GM12878 (cell line): ENCODE data around the gene SAMD3. TPM values are rescaled to one million over a fixed set of nuclear protein-coding genes. Genes with fewer than 3 reads are reported as not detected.
"Not testable (repeated sequence)": the region's sequence is repeated elsewhere in the genome, so short reads cannot be mapped to it uniquely, and the experiment has no call there.

Experiments
- ATAC-seq: fragments of 200-7000 bp; cut with Tn5 transposase; 3 replicates; pipeline ENCODE4 v1.9.1; 2020; ENCODE audit warnings: mild to moderate bottlenecking, moderate library complexity
- BruUV-seq: library from RNA; stranded (reverse); fragments of 400-500 nt; replicated peaks from 2 replicates; lab custom pipeline; 2021; lab: Mats Ljungman, UMichigan
- CTCF ChIA-PET: fragments of 300-600 bp; sonication (Branson Sonifier 250); formaldehyde crosslinking; extraction: SDS; loops from one replicate; lab custom pipeline; 2021; ENCODE audit warnings: inconsistent platforms; lab: Yijun Ruan, JAX
- POLR2A ChIA-PET: fragments of 350-600 bp; formaldehyde crosslinking; extraction: SDS; loops from one replicate; lab custom pipeline; 2021; ENCODE audit warnings: inconsistent platforms; lab: Charles Lee
- RAD21 ChIA-PET: fragments of 300-600 bp; sonication (Branson Sonifier 250); formaldehyde crosslinking; loops from one replicate; lab custom pipeline; 2023; ENCODE audit warnings: antibody characterized with exemption; ENCODE audit not compliant: unreplicated experiment; lab: Charles Lee
- SMC1A ChIA-PET: fragments of 300-600 bp; sonication (Branson Sonifier 250); formaldehyde crosslinking; loops from one replicate; lab custom pipeline; 2023; ENCODE audit not compliant: unreplicated experiment, uncharacterized antibody; lab: Charles Lee
- DNase-seq: peaks from one replicate; pipeline ENCODE4 v3.0.0-alpha.2; 2011; ENCODE audit warnings: low read depth, low spot score
- FAIRE-seq: peaks from 3 replicates; lab custom pipeline; 2011; peaks lifted over from hg19 to GRCh38; lab: Jason Lieb, UNC
- H2AFZ ChIP-seq: 2 replicates; pipeline ENCODE4 v1.6.0; 2011; ENCODE audit warnings: low read depth, low read length, control low read depth; ENCODE audit not compliant: control insufficient read depth
- H3K27ac ChIP-seq: 2 replicates; pipeline ENCODE4 v1.5.1; 2011; ENCODE audit warnings: control low read depth; ENCODE audit not compliant: control insufficient read depth, insufficient read depth
- H3K27me3 ChIP-seq, 2 experiments: replicated peaks in 1 of 2; 2 replicates each; pipeline versions ENCODE4 v1.6.0 to v1.6.1; 2011; ENCODE audit warnings: low read length in 1 of 2; ENCODE audit not compliant: control insufficient read depth in 2 of 2, insufficient read depth in 2 of 2
- H3K36me3 ChIP-seq, 2 experiments: 2 replicates each; pipeline ENCODE4 v1.5.1; 2011; ENCODE audit warnings: low read length in 1 of 2; ENCODE audit not compliant: control insufficient read depth in 2 of 2, insufficient read depth in 2 of 2
- H3K4me1 ChIP-seq: 2 replicates; pipeline ENCODE4 v1.6.1; 2011; ENCODE audit warnings: mild to moderate bottlenecking, low read length, moderate library complexity, mixed read lengths; ENCODE audit not compliant: control insufficient read depth, insufficient read depth
- H3K4me2 ChIP-seq: 2 replicates; pipeline ENCODE4 v1.6.0; 2011; ENCODE audit warnings: control low read depth; ENCODE audit not compliant: control insufficient read depth, insufficient read depth
- H3K4me3 ChIP-seq: fragments of 200-600 bp; sonication (generic); 2 replicates; pipeline ENCODE4 v1.5.1; 2016
- H3K79me2 ChIP-seq: 2 replicates; pipeline ENCODE4 v1.6.0; 2011; ENCODE audit warnings: low read length; ENCODE audit not compliant: control insufficient read depth, insufficient read depth
- H3K9ac ChIP-seq: 2 replicates; pipeline ENCODE4 v1.8.0; 2011; ENCODE audit warnings: low read length, control low read depth, mixed read lengths; ENCODE audit not compliant: control insufficient read depth, insufficient read depth
- H3K9me3 ChIP-seq: replicated peaks from 3 replicates; pipeline ENCODE4 v1.5.1; 2011; ENCODE audit warnings: mild to moderate bottlenecking, low read length; ENCODE audit not compliant: control insufficient read depth, insufficient read depth
- H4K20me1 ChIP-seq: 2 replicates; pipeline ENCODE4 v1.6.0; 2011; ENCODE audit not compliant: control insufficient read depth, insufficient read depth
- SIN3A ChIP-seq: IDR thresholded peaks from 2 replicates; pipeline ENCODE4 v1.6.1; 2012; ENCODE audit warnings: low read depth, low read length, improper control_type of control experiment
- TCF3 ChIP-seq: IDR thresholded peaks from 2 replicates; pipeline ENCODE4 v1.6.1; 2012; ENCODE audit warnings: low read depth, mild to moderate bottlenecking, low read length, borderline replicate concordance; ENCODE audit not compliant: insufficient read depth
- WGBS: methylation state at CpG from one replicate; pipeline ENCODE4 v1.1.6; 2016; ENCODE audit warnings: low lambda C conversion rate; ENCODE audit not compliant: insufficient replicate concordance, insufficient coverage; ENCODE audit errors: missing lambda C conversion rate; 5-methylcytosine and 5-hydroxymethylcytosine counted together
- in situ Hi-C: fragments of 300-500 bp; cut with MboI; formaldehyde crosslinking; loops from 9 replicates; pipeline ENCODE4 v1.14.3; 2018; ENCODE audit warnings: mixed read lengths
- intact Hi-C: fragments of 100-400 bp; cut with micrococcal nuclease; formaldehyde crosslinking; loops from one replicate; pipeline ENCODE4 v1.14.2; 2022; ENCODE audit not compliant: unreplicated experiment
- polyA plus RNA-seq, 11 experiments: library from polyadenylated mRNA; depleted of rRNA in 4 of 11; unstranded in 6 of 11; stranded (reverse) in 5 of 11; fragments of >200 nt; fragmentation: Nextera tagmentation in 4 of 11; fragmentation: Illumina TruSeq in 1 of 11; extraction: Ambion mirVana in 4 of 11; extraction: Trizol in 1 of 11; gene quantifications; 1 replicate in 1 of 11; 2 replicates in 10 of 11; pipeline versions ENCODE4 v1.2.1 to v1.2.3, GENCODE V29; 2011 to 2016; ENCODE audit warnings: inconsistent platforms in 2 of 11, missing spikeins in 2 of 11, low read depth in 1 of 11
- total RNA-seq, 4 experiments: library from RNA; depleted of rRNA in 3 of 4; stranded (reverse); fragments of >200 nt in 3 of 4; fragmentation: Illumina TruSeq in 1 of 4; extraction: Trizol in 1 of 4; gene quantifications; 2 replicates each; pipeline versions ENCODE4 v1.2.1 to v1.2.3, GENCODE V29; 2013 to 2021
- TF ChIP-seq, protein P1 (sequence below): fragments of 450-650 bp; IDR thresholded peaks from 2 replicates; pipeline ENCODE4 v1.6.1; 2017; ENCODE audit warnings: mild to moderate bottlenecking, low read depth, inconsistent platforms; ENCODE audit not compliant: poor library complexity, severe bottlenecking

SAMD3 gene
- total and polyA plus RNA-seq, 10 of the 15 experiments (the other 5 are each of a cell fraction or from before 2014, with no cell fraction given) = 0.04 to 2.3 (median 0.39) TPM; not detected in 2

DNA sequence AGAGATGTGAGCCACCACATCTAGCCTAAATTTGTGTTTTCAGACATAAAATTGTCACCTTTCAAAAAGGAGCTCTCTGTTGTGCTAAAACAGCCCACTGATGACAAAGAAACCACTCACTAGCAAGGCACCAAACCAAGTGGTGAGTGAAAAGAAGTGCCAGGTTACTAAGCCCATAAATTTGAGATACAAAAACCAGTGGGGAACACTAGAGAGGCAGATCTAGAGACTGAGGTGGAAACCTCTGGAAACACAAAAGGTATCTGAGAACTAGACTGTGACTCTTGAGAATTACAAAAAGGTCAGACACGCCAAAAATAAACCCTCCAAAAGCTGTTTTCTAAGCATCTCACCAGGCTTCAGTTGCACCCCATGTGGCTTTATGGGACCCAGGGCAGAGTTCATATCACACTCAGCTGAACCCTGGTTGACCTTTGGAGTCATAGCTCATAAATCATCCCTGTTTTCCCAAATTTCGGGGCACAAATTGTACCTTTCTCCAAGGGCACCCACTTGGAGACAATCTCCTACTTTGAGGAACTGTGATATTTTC lies 24.2 kb downstream of the SAMD3 start:
- no peak for ATAC-seq

GRCh38 chr6:130197816-130198482 lies 24.8 kb downstream of the SAMD3 start:
- ATAC-seq, H2AFZ ChIP-seq, H3K4me3 ChIP-seq, intact Hi-C loops, in situ Hi-C loops, H3K36me3 ChIP-seq, H3K4me2 ChIP-seq, H3K27me3 ChIP-seq, CTCF ChIA-PET, H3K27ac ChIP-seq, H3K9me3 ChIP-seq, BruUV-seq, DNase-seq, H4K20me1 ChIP-seq, H3K79me2 ChIP-seq, H3K4me1 ChIP-seq, H3K9ac ChIP-seq, RAD21 ChIA-PET, FAIRE-seq: not testable (repeated sequence)
- POLR2A ChIA-PET = interaction anchor here (1.0 kb wide), 1 partner anchor 12 kb away, joined by 4 read pairs; no protein-coding TSS in a partner anchor
- 75% methylated on average over 9 of the region's 9 CpGs for WGBS
- SMC1A ChIA-PET = interaction anchor here (1.5 kb wide), 1 partner anchor 11 kb away, joined by 3 read pairs; no protein-coding TSS in a partner anchor

More for the DNA sequence above, 24.2 kb downstream of the SAMD3 start:
- CTCF ChIA-PET = no interaction called here
- H3K36me3 ChIP-seq = no peaks in the 10 kb centered on the region
- H2AFZ ChIP-seq = no peak overlapping the region
- H4K20me1 ChIP-seq = no peaks in the 10 kb centered on the region
- H3K79me2 ChIP-seq = no peaks in the 10 kb centered on the region
- no peak overlapping the region for H3K4me3 ChIP-seq
- RAD21 ChIA-PET = no interaction called here
- no peaks in the 10 kb centered on the region for H3K9me3 ChIP-seq
- no TSS peak for BruUV-seq
- POLR2A ChIA-PET = interaction anchor here (1.0 kb wide), 1 partner anchor 11 kb away, joined by 4 read pairs; no protein-coding TSS in a partner anchor
- intact Hi-C loops = no loop called here
- no peak overlapping the region for H3K27ac ChIP-seq
- in situ Hi-C loops = no loop called here
- H3K9ac ChIP-seq = no peak overlapping the region
- SMC1A ChIA-PET = interaction anchor here (1.5 kb wide), 1 partner anchor 11 kb away, joined by 3 read pairs; no protein-coding TSS in a partner anchor
- no peak for FAIRE-seq
- no peak for DNase-seq
- no peaks in the 10 kb centered on the region for H3K27me3 ChIP-seq
- WGBS = 57% methylated on average over 2 of the region's 2 CpGs
- H3K4me1 ChIP-seq = peaks cover 8% of the 10 kb centered on the region
- TF ChIP-seq, protein P1, sequence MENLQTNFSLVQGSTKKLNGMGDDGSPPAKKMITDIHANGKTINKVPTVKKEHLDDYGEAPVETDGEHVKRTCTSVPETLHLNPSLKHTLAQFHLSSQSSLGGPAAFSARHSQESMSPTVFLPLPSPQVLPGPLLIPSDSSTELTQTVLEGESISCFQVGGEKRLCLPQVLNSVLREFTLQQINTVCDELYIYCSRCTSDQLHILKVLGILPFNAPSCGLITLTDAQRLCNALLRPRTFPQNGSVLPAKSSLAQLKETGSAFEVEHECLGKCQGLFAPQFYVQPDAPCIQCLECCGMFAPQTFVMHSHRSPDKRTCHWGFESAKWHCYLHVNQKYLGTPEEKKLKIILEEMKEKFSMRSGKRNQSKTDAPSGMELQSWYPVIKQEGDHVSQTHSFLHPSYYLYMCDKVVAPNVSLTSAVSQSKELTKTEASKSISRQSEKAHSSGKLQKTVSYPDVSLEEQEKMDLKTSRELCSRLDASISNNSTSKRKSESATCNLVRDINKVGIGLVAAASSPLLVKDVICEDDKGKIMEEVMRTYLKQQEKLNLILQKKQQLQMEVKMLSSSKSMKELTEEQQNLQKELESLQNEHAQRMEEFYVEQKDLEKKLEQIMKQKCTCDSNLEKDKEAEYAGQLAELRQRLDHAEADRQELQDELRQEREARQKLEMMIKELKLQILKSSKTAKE = no peak
- TF ChIP-seq SIN3A (no peak), TCF3 (no peak)
- H3K4me2 ChIP-seq = no peak overlapping the region

- H3K27me3 ChIP-seq, H4K20me1 ChIP-seq, H3K4me2 ChIP-seq, SMC1A ChIA-PET, POLR2A ChIA-PET, BruUV-seq, FAIRE-seq, H3K9me3 ChIP-seq, H3K36me3 ChIP-seq, H2AFZ ChIP-seq, H3K4me1 ChIP-seq, ATAC-seq, intact Hi-C loops, RAD21 ChIA-PET, H3K9ac ChIP-seq, CTCF ChIA-PET, H3K27ac ChIP-seq, DNase-seq, H3K4me3 ChIP-seq, H3K79me2 ChIP-seq, in situ Hi-C loops: not testable (repeated sequence)
- WGBS = 58% methylated on average over 4 of the region's 4 CpGs
Observed at GRCh38 chr6:130194434-130194833, 28.3 kb downstream of the SAMD3 start.
